AG09319 (cell line): ENCODE data around the gene RBL2.

Experiments
- DNase-seq: peaks from one replicate; pipeline ENCODE4 v3.0.0-alpha.2; 2010; ENCODE audit warnings: low read depth; ENCODE audit errors: extremely low read depth
- CTCF ChIP-seq: IDR thresholded peaks from 2 replicates; pipeline ENCODE4 v1.5.1; 2011; ENCODE audit warnings: low read depth, mild to moderate bottlenecking, inconsistent platforms, low read length, moderate library complexity

The RBL2 gene

GRCh38 chr16:53482123-53482522 lies 47.9 kb downstream of the RBL2 start:
- no peak for DNase-seq
- TF ChIP-seq CTCF, result no peak

GRCh38 chr16:53484542-53484941 lies 50.3 kb downstream of the RBL2 start:
- DNase-seq, result no peak
- no peak for TF ChIP-seq CTCF

DNA sequence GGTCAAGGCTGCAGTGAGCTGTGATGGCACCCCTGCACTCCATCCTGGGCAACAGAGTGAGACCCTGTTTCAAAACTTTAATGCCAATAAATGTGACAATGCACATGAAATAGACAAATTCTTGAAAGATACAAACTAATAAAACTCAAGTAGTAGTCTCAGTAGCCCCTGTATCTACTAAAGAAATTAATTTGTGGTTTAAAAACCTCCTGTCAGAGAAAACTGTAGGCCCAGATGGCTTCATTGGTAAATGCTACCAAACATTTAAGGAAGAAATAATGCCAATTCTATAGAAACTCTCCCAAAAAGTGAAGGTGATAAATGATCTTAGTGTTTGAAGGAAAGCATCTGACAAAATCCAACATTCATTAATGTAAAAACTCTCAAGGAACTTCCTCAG lies 52.0 kb downstream of the RBL2 start:
- TF ChIP-seq CTCF, result no peak
- DNase-seq, result no peak

DNA sequence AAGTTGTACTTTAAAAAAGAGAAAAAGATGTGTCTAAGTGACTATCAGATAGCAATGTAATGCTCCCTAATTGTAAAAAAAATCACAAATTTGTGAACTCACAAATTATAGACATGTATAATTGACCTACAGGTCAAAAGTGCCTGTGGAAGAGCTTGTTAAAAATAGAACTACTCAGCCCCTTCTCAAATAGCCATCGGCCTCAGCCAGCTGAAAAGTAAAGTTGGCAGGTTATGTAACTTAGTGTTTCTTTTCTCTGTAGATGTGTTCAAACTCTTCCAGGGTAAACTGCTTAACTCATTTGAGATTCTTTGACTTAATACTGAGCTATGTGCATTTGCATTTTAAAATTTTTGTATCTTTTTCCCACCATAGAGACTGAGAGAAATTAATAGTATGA lies 55.5 kb downstream of the RBL2 start:
- TF ChIP-seq CTCF, result no peak
- DNase-seq, result no peak

DNA sequence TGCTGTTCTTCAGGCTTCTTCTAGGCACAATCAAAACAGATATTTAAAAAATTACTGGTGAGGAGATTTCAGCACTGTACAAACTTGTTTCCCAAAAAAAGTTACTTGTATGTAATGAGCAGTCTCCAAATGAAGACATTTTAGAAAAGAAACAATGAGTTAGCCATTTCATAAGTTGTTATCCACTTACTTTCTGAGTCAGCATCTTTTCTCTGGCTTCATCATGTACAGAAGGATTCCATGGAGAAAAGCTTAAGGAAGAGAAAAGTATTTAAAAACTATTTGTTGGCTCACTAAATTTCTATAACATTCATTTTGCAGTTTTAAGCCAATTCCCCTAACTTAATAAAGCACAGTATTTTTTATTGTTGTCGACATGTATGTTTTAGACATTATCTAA lies 58.2 kb downstream of the RBL2 start:
- TF ChIP-seq CTCF, result no peak

GRCh38 chr16:53494636-53495035 lies 60.4 kb downstream of the RBL2 start:
- TF ChIP-seq CTCF, result no peak
- no peak for DNase-seq

More for the DNA sequence above, 58.2 kb downstream of the RBL2 start:
- DNase-seq, result no peak

GRCh38 chr16:53495325-53495724 lies 61.1 kb downstream of the RBL2 start:
- no peak for TF ChIP-seq CTCF
- DNase-seq, result no peak
